KOPT-K1 (cell line): Measurements from ENCODE around the gene ZBTB1.

ENCODE experiments used
- H3K27ac ChIP-seq: fragments of 200-600 bp; sonication (generic); 2 replicates; pipeline ENCODE4 v1.5.1; 2016; ENCODE audit warnings: antibody characterized with exemption, mild to moderate bottlenecking, low read depth, low read length; ENCODE audit not compliant: poor library complexity, severe bottlenecking
- H3K36me3 ChIP-seq: fragments of 200-600 bp; sonication (generic); 2 replicates; pipeline ENCODE4 v1.5.1; 2017; ENCODE audit warnings: antibody characterized with exemption, mild to moderate bottlenecking, low read length, moderate library complexity; ENCODE audit not compliant: insufficient read depth
- H3K9me3 ChIP-seq: fragments of 200-600 bp; sonication (generic); 2 replicates; pipeline ENCODE4 v1.5.1; 2017; ENCODE audit warnings: antibody characterized with exemption, low read length, mild to moderate bottlenecking; ENCODE audit not compliant: insufficient read depth, poor library complexity, severe bottlenecking

The ZBTB1 gene

GRCh38 chr14:64476438-64476837, 28.1 kb upstream of the ZBTB1 start:
- Histone ChIP-seq H3K9me3 (no peaks in the 10 kb centered on the region), H3K36me3 (peaks cover 33% of the 10 kb centered on the region), H3K27ac (no peak overlapping the region)

- no peaks in the 10 kb centered on the region for H3K9me3 ChIP-seq
- H3K27ac ChIP-seq = no peak overlapping the region
- H3K36me3 ChIP-seq = peaks cover 41% of the 10 kb centered on the region
Observed at GRCh38 chr14:64478634-64479250, 25.8 kb upstream of the ZBTB1 start.

- Histone ChIP-seq H3K9me3 (no peaks in the 10 kb centered on the region), H3K27ac (no peak overlapping the region), H3K36me3 (peaks cover 90% of the 10 kb centered on the region)
Observed at GRCh38 chr14:64488590-64489099, 15.9 kb upstream of the ZBTB1 start.

GRCh38 chr14:64491637-64492036, 12.9 kb upstream of the ZBTB1 start:
- H3K9me3 ChIP-seq = no peaks in the 10 kb centered on the region
- peaks cover 82% of the 10 kb centered on the region for H3K36me3 ChIP-seq
- H3K27ac ChIP-seq = no peak overlapping the region

GRCh38 chr14:64493455-64493854, 11.1 kb upstream of the ZBTB1 start:
- peaks cover 71% of the 10 kb centered on the region for H3K36me3 ChIP-seq
- H3K27ac ChIP-seq = no peak overlapping the region

GRCh38 chr14:64495252-64495651, 9.3 kb upstream of the ZBTB1 start:
- H3K36me3 ChIP-seq = peaks cover 64% of the 10 kb centered on the region

More at GRCh38 chr14:64493455-64493854, 11.1 kb upstream of the ZBTB1 start:
- no peaks in the 10 kb centered on the region for H3K9me3 ChIP-seq

GRCh38 chr14:64496764-64497163, 7.8 kb upstream of the ZBTB1 start:
- Histone ChIP-seq H3K27ac (no peak overlapping the region), H3K9me3 (no peaks in the 10 kb centered on the region), H3K36me3 (peaks cover 49% of the 10 kb centered on the region)

More at GRCh38 chr14:64495252-64495651, 9.3 kb upstream of the ZBTB1 start:
- no peak overlapping the region for H3K27ac ChIP-seq
- no peaks in the 10 kb centered on the region for H3K9me3 ChIP-seq

- no peaks in the 10 kb centered on the region for H3K9me3 ChIP-seq
- H3K27ac ChIP-seq = peak overlapping the region; percentile 96
- H3K36me3 ChIP-seq = peaks cover 26% of the 10 kb centered on the region
Observed at GRCh38 chr14:64500088-64500487, 4.5 kb upstream of the ZBTB1 start.

- Histone ChIP-seq H3K27ac (peak overlapping the region; percentile 96), H3K9me3 (no peaks in the 10 kb centered on the region), H3K36me3 (peaks cover 14% of the 10 kb centered on the region)
Observed at GRCh38 chr14:64501411-64502171, 3.0 kb upstream of the ZBTB1 start.

- peaks cover 13% of the 10 kb centered on the region for H3K36me3 ChIP-seq
- no peaks in the 10 kb centered on the region for H3K9me3 ChIP-seq
- peak overlapping the region; percentile 96 for H3K27ac ChIP-seq
Observed at GRCh38 chr14:64502456-64502855, 2.1 kb upstream of the ZBTB1 start.

- H3K9me3 ChIP-seq = no peaks in the 10 kb centered on the region
- peaks cover 8% of the 10 kb centered on the region for H3K36me3 ChIP-seq
- H3K27ac ChIP-seq = peak overlapping the region; percentile 96
Observed at GRCh38 chr14:64502887-64503433, 1.6 kb upstream of the ZBTB1 start.

GRCh38 chr14:64503434-64504309, 898 bp upstream of the ZBTB1 start, which contains the start of gene ZBTB25:
ZBTB25 (minus strand) TSS chr14:64503838; CDS start chr14:64490533, 13,305 bp downstream.
- Histone ChIP-seq H3K36me3 (peaks cover 6% of the 10 kb centered on the region), H3K9me3 (no peaks in the 10 kb centered on the region), H3K27ac (peak within 1 kb of the TSS; percentile 96)

GRCh38 chr14:64504897-64505794, 576 bp downstream of the ZBTB1 start:
- Histone ChIP-seq H3K27ac (peak overlapping the region; percentile 96), H3K36me3 (no peaks in the 10 kb centered on the region), H3K9me3 (no peaks in the 10 kb centered on the region)

- Histone ChIP-seq H3K27ac (peak overlapping the region; percentile 96), H3K9me3 (no peaks in the 10 kb centered on the region), H3K36me3 (peaks cover 6% of the 10 kb centered on the region)
Observed at GRCh38 chr14:64506721-64507120, 2.2 kb downstream of the ZBTB1 start.
